Measurements from ENCODE around the gene KCNH5.
A peak's percentile ranks its signal among the peaks of the same experiment; 100 is the strongest.

KCNH5 gene

DNA sequence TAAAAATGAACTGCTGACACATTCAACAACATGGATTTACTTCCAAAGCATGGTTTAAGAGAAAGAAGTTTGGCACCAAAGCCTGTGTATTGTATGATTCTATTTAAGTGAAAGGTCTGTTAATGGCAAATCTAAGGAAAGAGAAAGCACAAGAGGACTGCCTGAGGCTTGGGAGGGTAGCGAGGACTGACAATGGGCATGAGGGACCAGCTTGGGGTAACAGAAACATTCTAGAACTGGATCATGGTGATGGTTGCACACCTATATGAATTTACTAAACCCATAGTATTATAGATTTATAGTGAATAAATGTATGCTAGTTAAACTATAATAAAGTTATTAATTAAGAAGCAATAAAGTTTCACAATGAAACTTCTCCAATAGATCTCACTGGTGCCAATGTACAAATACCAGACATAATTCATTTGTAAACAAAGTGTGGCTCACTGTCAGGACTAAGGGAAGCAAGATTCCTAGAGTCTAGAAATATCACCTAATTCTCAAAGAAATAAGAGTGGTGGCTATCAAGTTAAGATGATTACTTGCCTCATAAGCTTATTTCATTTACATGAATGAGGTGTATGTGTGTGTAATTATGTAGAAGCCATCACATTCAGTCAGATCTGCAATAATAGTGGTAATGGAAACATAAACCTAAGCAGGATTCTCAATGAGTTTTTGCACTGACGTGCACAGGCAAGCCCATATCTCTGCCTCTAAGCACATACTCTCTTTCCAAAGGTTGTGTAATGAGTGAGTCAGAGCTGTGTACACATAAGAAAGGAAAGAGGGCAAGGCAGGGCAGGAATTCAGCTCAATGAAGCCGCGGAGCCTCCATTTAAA is 353.4 kb downstream of the KCNH5 start:
- H3K4me2 ChIP-seq (ENCODE audit: low read length) = no peak overlapping the region
- H2AK5ac ChIP-seq (ENCODE audit: low read length) = no peak overlapping the region
- no peak overlapping the region for H3K23ac ChIP-seq (ENCODE audit: low read length)
- H2BK5ac ChIP-seq (ENCODE audit: low read length) = no peak overlapping the region
- H3K4ac ChIP-seq (ENCODE audit: low read depth, low read length) = no peak overlapping the region
- H2BK120ac ChIP-seq (ENCODE audit: low read depth, low read length) = no peak overlapping the region
- no peak overlapping the region for H3K4me3 ChIP-seq (ENCODE audit: low read length)
- peak; percentile 22 for DNase-seq
- no peak overlapping the region for H4K5ac ChIP-seq (ENCODE audit: low read length)
- no peaks in the 10 kb centered on the region for H3K27me3 ChIP-seq (ENCODE audit: insufficient read depth, low read length, poor library complexity)
- H2BK15ac ChIP-seq (replicated peaks; ENCODE audit: low read depth) = no peak overlapping the region
- H4K8ac ChIP-seq (ENCODE audit: low read depth, low read length) = no peak overlapping the region
- no peaks in the 10 kb centered on the region for H3K79me1 ChIP-seq (ENCODE audit: low read length)
- no peak overlapping the region for H3K56ac ChIP-seq (ENCODE audit: low read length)
- H3K18ac ChIP-seq (ENCODE audit: low read length) = no peak overlapping the region
- H3K79me2 ChIP-seq (ENCODE audit: control insufficient read depth, insufficient read depth, low read length) = no peaks in the 10 kb centered on the region
- WGBS (ENCODE audit: extremely low coverage, insufficient coverage, low lambda C conversion rate) = no CpG with 5 or more reads among the region's 4 CpGs
- peaks cover 4% of the 10 kb centered on the region for H3K4me1 ChIP-seq (ENCODE audit: control insufficient read depth, low read depth, low read length)
- H3K27ac ChIP-seq (ENCODE audit: low read depth, low read length) = no peak overlapping the region
- H3K36me3 ChIP-seq (ENCODE audit: control insufficient read depth, insufficient read depth, low read length) = no peaks in the 10 kb centered on the region
- no peak overlapping the region for H3K9ac ChIP-seq (ENCODE audit: low read length)

DNA sequence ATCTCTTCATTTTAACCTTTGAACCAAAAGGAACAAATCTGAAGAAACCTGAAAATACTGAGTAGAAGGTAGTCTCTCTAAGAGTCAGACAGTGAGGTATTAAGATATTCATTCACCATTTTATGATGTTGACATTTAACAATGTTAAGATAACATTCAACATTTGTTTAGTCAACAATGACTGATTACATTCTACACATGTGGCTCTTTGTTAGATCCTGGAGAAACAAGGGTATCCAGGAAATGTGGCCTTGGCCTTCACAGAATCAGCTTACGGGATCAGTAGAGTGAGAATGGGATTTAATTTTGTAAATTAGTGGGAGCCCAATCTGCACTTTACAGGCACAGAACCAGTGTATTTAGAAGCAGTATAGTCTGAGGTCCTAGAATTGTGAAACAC is 355.5 kb downstream of the KCNH5 start:
- no CpG with 5 or more reads among the region's 1 CpG for WGBS (ENCODE audit: extremely low coverage, insufficient coverage, low lambda C conversion rate)
- Histone ChIP-seq H3K18ac (ENCODE audit: low read length) (peak overlapping the region; percentile 23), H3K36me3 (ENCODE audit: control insufficient read depth, insufficient read depth, low read length) (no peaks in the 10 kb centered on the region), H2AK5ac (ENCODE audit: low read length) (no peak overlapping the region), H4K5ac (ENCODE audit: low read length) (no peak overlapping the region), H3K27me3 (ENCODE audit: insufficient read depth, low read length, poor library complexity) (no peaks in the 10 kb centered on the region), H3K4me2 (ENCODE audit: low read length) (no peak overlapping the region), H3K4me1 (ENCODE audit: control insufficient read depth, low read depth, low read length) (no peaks in the 10 kb centered on the region), H3K9ac (ENCODE audit: low read length) (no peak overlapping the region), H4K8ac (ENCODE audit: low read depth, low read length) (no peak overlapping the region), H2BK120ac (ENCODE audit: low read depth, low read length) (no peak overlapping the region), H3K27ac (ENCODE audit: low read depth, low read length) (no peak overlapping the region), H3K56ac (ENCODE audit: low read length) (peak overlapping the region; percentile 25), H3K4ac (ENCODE audit: low read depth, low read length) (no peak overlapping the region), H3K23ac (ENCODE audit: low read length) (no peak overlapping the region), H3K4me3 (ENCODE audit: low read length) (no peak overlapping the region), H2BK15ac (replicated peaks; ENCODE audit: low read depth) (no peak overlapping the region), H2BK5ac (ENCODE audit: low read length) (peak overlapping the region; percentile 25), H3K79me1 (ENCODE audit: low read length) (no peaks in the 10 kb centered on the region), H3K79me2 (ENCODE audit: control insufficient read depth, insufficient read depth, low read length) (no peaks in the 10 kb centered on the region)
- peak; percentile 34 for DNase-seq

DNA sequence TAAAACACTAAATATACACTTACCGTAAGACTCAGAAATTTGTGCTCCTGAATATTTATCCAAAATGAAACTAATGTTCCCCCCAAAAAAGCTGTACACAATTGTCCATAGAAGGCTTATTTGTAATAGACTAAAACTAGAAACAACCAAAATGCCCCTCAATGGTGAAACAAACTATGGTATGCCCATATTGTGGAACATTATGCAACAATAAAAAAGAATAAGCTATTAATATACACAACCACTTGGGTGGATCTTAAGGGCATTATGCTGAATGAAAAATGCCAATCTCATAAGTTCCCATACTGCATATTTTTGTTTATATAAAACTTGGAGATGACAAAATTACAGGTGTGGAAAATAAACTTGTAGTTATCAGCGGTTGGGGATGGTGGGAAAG is 357.4 kb downstream of the KCNH5 start:
- H3K56ac ChIP-seq (ENCODE audit: low read length) = no peak overlapping the region
- no peak overlapping the region for H3K27ac ChIP-seq (ENCODE audit: low read depth, low read length)
- no peak overlapping the region for H4K5ac ChIP-seq (ENCODE audit: low read length)
- no peak overlapping the region for H2BK5ac ChIP-seq (ENCODE audit: low read length)
- no CpG with 5 or more reads among the region's 2 CpGs for WGBS (ENCODE audit: extremely low coverage, insufficient coverage, low lambda C conversion rate)
- H3K4ac ChIP-seq (ENCODE audit: low read depth, low read length) = no peak overlapping the region
- no peak overlapping the region for H3K4me3 ChIP-seq (ENCODE audit: low read length)
- H3K36me3 ChIP-seq (ENCODE audit: control insufficient read depth, insufficient read depth, low read length) = no peaks in the 10 kb centered on the region
- no peak overlapping the region for H3K18ac ChIP-seq (ENCODE audit: low read length)
- no peak overlapping the region for H3K4me2 ChIP-seq (ENCODE audit: low read length)
- H3K4me1 ChIP-seq (ENCODE audit: control insufficient read depth, low read depth, low read length) = peaks cover 3% of the 10 kb centered on the region
- H3K79me1 ChIP-seq (ENCODE audit: low read length) = no peaks in the 10 kb centered on the region
- no peaks in the 10 kb centered on the region for H3K79me2 ChIP-seq (ENCODE audit: control insufficient read depth, insufficient read depth, low read length)
- DNase-seq = no peak
- H3K27me3 ChIP-seq (ENCODE audit: insufficient read depth, low read length, poor library complexity) = no peaks in the 10 kb centered on the region
- H2BK120ac ChIP-seq (ENCODE audit: low read depth, low read length) = no peak overlapping the region
- H3K9ac ChIP-seq (ENCODE audit: low read length) = no peak overlapping the region
- H2BK15ac ChIP-seq (replicated peaks; ENCODE audit: low read depth) = peak overlapping the region; percentile 92
- H3K23ac ChIP-seq (ENCODE audit: low read length) = no peak overlapping the region
- H4K8ac ChIP-seq (ENCODE audit: low read depth, low read length) = no peak overlapping the region
- no peak overlapping the region for H2AK5ac ChIP-seq (ENCODE audit: low read length)

DNA sequence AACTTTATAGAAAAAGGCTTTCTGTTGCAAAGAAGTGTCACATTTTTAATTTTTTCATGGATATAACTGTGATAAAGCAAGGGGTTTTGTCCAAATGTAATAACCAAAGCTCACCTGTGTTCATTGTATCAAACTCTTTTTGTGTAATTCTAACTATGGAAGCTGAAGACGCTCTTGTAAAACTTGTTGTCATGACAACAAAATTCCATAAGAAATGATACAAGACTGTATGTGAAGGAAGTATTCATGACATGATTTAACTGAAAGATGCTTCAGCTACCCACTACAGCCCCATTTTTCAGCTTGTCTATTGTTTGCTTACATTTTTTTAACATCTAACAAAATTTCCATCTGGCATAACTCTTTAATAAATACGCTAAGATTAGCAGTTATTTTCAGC is 360.9 kb downstream of the KCNH5 start:
- H3K4me1 ChIP-seq (ENCODE audit: control insufficient read depth, low read depth, low read length) = peaks cover 4% of the 10 kb centered on the region
- H3K36me3 ChIP-seq (ENCODE audit: control insufficient read depth, insufficient read depth, low read length) = no peaks in the 10 kb centered on the region
- H3K27me3 ChIP-seq (ENCODE audit: insufficient read depth, low read length, poor library complexity) = no peaks in the 10 kb centered on the region

DNA sequence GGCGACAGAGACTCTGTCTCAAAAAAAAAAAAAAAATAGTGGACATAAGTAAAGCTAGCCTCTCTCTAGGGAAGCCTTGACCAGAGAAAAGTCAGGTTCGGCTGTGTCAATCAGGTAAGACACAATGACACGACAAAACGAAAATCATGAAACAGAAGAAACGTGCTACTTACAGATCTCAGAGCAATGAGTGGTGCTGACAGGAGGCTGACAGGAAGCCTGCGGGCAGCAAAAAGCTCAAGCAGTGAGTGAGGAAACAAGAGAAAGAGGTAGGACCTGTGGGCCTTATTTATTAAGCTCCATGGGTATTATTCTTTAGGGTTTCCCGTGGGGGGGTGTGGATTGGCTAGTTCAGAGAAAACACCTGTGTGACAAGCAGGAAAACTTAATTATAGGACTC is 363.1 kb downstream of the KCNH5 start:
- Histone ChIP-seq H3K4me2 (ENCODE audit: low read length) (no peak overlapping the region), H2BK5ac (ENCODE audit: low read length) (peak overlapping the region; percentile 6), H3K27me3 (ENCODE audit: insufficient read depth, low read length, poor library complexity) (no peaks in the 10 kb centered on the region), H3K9ac (ENCODE audit: low read length) (no peak overlapping the region), H4K8ac (ENCODE audit: low read depth, low read length) (no peak overlapping the region), H3K36me3 (ENCODE audit: control insufficient read depth, insufficient read depth, low read length) (no peaks in the 10 kb centered on the region), H3K4ac (ENCODE audit: low read depth, low read length) (peak overlapping the region; percentile 48), H3K4me1 (ENCODE audit: control insufficient read depth, low read depth, low read length) (peaks cover 4% of the 10 kb centered on the region), H2BK15ac (replicated peaks; ENCODE audit: low read depth) (no peak overlapping the region), H3K4me3 (ENCODE audit: low read length) (no peak overlapping the region), H3K79me1 (ENCODE audit: low read length) (no peaks in the 10 kb centered on the region), H3K79me2 (ENCODE audit: control insufficient read depth, insufficient read depth, low read length) (no peaks in the 10 kb centered on the region), H3K27ac (ENCODE audit: low read depth, low read length) (no peak overlapping the region), H2AK5ac (ENCODE audit: low read length) (peak overlapping the region; percentile 22), H2BK120ac (ENCODE audit: low read depth, low read length) (no peak overlapping the region), H4K5ac (ENCODE audit: low read length) (no peak overlapping the region), H3K23ac (ENCODE audit: low read length) (no peak overlapping the region), H3K18ac (ENCODE audit: low read length) (peak overlapping the region; percentile 86), H3K56ac (ENCODE audit: low read length) (peak overlapping the region; percentile 30)
- WGBS (ENCODE audit: extremely low coverage, insufficient coverage, low lambda C conversion rate) = no CpG with 5 or more reads among the region's 7 CpGs
- no peak for DNase-seq

More for the DNA sequence above, 360.9 kb downstream of the KCNH5 start:
- no peak for DNase-seq
- Histone ChIP-seq H2BK5ac (ENCODE audit: low read length) (no peak overlapping the region), H3K79me1 (ENCODE audit: low read length) (no peaks in the 10 kb centered on the region), H2BK120ac (ENCODE audit: low read depth, low read length) (no peak overlapping the region), H3K23ac (ENCODE audit: low read length) (no peak overlapping the region), H3K4ac (ENCODE audit: low read depth, low read length) (no peak overlapping the region), H3K9ac (ENCODE audit: low read length) (no peak overlapping the region), H2BK15ac (replicated peaks; ENCODE audit: low read depth) (no peak overlapping the region), H3K79me2 (ENCODE audit: control insufficient read depth, insufficient read depth, low read length) (no peaks in the 10 kb centered on the region), H4K8ac (ENCODE audit: low read depth, low read length) (no peak overlapping the region), H2AK5ac (ENCODE audit: low read length) (no peak overlapping the region), H3K27ac (ENCODE audit: low read depth, low read length) (no peak overlapping the region), H3K4me3 (ENCODE audit: low read length) (no peak overlapping the region), H3K56ac (ENCODE audit: low read length) (no peak overlapping the region), H4K5ac (ENCODE audit: low read length) (no peak overlapping the region), H3K18ac (ENCODE audit: low read length) (no peak overlapping the region), H3K4me2 (ENCODE audit: low read length) (no peak overlapping the region)
- 100% methylated on average over 1 of the region's 2 CpGs for WGBS (ENCODE audit: extremely low coverage, insufficient coverage, low lambda C conversion rate)
